ENCODE data around the gene CIDEA.

The CIDEA gene

DNA sequence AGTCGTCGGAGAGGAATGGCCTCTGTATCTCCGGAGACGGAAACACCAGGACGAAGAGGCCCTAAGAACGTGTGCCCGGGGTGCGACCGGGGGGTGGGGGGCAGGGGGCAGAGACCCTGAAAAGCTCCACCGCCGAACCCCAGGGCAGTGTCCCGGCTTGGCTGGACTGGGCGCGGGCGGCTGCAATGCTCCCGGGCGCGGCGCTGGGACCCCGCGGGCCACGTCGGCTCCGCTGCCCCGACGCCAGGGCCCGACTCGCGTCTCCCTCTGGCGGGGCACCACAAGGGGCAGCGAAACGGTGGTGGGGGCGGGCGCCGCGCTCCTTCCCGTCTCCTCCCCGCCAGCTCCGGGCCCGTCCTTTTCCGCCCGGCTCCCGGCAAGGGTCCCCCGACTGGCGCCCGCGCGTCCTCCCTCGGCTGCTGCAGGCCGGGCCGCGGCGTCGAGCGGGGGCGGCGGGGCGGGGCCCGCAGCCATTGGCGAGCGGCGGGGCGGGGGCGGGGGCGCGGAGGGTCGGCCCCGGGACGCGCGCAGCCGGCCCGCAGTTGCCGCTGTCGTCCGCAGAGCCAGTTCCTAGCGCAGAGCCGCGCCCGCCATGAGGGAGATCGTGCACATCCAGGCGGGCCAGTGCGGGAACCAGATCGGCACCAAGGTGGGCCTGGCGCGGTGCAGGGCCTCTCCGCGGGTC is 53.7 kb downstream of the CIDEA start, which contains the start of gene TUBB6:
TUBB6 (plus strand) TSS at position 541 of the 685 bp plus-strand sequence; CDS start at position 593, 52 bp downstream.
- H3K36me3 ChIP-seq (replicated peaks): peaks cover 44% of the 10 kb centered on the region
- H3K27ac ChIP-seq: peak within 1 kb of the TSS; percentile 99
- in situ Hi-C loops (cut with HindIII; ENCODE audit: low pct_ligation_motif_present, low sequenced_read_pairs): no loop called here
- TF ChIP-seq, protein P1, sequence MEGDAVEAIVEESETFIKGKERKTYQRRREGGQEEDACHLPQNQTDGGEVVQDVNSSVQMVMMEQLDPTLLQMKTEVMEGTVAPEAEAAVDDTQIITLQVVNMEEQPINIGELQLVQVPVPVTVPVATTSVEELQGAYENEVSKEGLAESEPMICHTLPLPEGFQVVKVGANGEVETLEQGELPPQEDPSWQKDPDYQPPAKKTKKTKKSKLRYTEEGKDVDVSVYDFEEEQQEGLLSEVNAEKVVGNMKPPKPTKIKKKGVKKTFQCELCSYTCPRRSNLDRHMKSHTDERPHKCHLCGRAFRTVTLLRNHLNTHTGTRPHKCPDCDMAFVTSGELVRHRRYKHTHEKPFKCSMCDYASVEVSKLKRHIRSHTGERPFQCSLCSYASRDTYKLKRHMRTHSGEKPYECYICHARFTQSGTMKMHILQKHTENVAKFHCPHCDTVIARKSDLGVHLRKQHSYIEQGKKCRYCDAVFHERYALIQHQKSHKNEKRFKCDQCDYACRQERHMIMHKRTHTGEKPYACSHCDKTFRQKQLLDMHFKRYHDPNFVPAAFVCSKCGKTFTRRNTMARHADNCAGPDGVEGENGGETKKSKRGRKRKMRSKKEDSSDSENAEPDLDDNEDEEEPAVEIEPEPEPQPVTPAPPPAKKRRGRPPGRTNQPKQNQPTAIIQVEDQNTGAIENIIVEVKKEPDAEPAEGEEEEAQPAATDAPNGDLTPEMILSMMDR (IDR thresholded peaks at IDR 0.05; ENCODE audit: low read depth, low read length, missing control alignments): no peak
- DNase-seq: peak; percentile 72
- H3K4me3 ChIP-seq (ENCODE audit: low read depth, low read length): peak within 1 kb of the TSS; percentile 87
- no peaks in the 10 kb centered on the region for H3K27me3 ChIP-seq (replicated peaks)

DNA sequence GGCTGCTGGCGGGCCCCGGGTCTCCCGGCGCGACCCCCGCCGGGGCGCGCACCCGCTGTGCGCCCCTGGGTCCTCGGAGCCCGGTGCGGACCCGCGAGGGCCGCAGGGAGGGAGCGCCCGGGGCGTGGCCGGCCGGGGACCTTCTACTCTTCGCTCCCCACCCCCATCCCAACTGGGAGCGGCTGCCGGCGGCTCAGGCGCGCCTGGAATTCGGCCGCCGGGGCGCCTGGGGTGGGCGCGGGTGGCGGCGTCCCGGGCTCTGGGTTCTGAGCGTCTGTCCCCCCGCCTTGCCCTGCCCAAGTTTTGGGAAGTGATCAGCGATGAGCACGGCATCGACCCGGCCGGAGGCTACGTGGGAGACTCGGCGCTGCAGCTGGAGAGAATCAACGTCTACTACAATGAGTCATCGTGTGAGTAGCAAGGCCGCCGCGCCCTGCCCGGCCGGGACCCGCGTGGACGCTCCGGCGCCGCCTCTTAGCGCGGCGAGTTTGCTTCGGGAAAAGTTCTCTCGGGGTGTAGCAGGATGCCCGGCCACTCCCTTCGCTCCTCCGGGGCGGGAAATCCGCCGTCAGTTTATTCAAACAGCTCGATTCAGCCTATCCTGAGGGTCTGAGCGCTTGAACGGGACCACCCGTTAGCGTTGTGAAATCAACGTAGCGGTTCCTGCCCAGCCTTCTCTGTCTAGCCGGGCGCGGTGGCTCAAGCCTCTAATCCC is 54.4 kb downstream of the CIDEA start:
- no peaks in the 10 kb centered on the region for H3K27me3 ChIP-seq (replicated peaks)

DNA sequence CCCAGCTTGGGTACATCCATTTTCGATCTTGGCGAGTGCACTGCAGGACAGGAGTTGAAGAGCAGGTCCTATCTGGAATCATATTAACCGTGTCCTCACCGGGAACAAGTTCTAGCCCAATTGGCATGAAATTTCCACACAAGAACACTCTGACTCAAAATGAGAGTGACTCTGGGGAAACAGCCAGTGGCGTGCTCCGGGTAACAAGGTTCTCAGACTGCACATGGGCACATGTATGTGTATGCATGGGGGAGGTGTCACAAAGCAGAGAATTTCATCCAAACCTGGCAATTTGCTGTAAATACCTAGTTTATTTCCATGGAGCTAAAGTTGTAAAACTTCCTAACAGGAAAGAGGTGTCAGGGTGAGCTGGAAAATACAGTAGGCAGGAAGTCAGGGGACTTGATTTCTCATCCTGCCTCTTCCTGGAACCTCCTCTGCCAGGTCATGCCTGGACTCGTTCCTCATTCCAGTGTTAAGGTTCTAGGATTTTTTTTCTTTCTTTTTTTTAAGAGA is 55.6 kb downstream of the CIDEA start:
- TF ChIP-seq, protein P1 (IDR thresholded peaks at IDR 0.05; ENCODE audit: low read depth, low read length, missing control alignments): no peak
- Histone ChIP-seq H3K4me3 (ENCODE audit: low read depth, low read length) (peak overlapping the region; percentile 87), H3K27ac (peak overlapping the region; percentile 99), H3K36me3 (replicated peaks) (peaks cover 62% of the 10 kb centered on the region), H3K27me3 (replicated peaks) (no peaks in the 10 kb centered on the region)
- no peak for DNase-seq
- in situ Hi-C loops (cut with HindIII; ENCODE audit: low pct_ligation_motif_present, low sequenced_read_pairs): no loop called here

More for the DNA sequence above, 54.4 kb downstream of the CIDEA start:
- peak overlapping the region; percentile 87 for H3K4me3 ChIP-seq (ENCODE audit: low read depth, low read length)
- in situ Hi-C loops (cut with HindIII; ENCODE audit: low pct_ligation_motif_present, low sequenced_read_pairs): no loop called here
- H3K27ac ChIP-seq: peak overlapping the region; percentile 99
- peak; percentile 70 for DNase-seq
- TF ChIP-seq, protein P1 (IDR thresholded peaks at IDR 0.05; ENCODE audit: low read depth, low read length, missing control alignments): no peak
- peaks cover 51% of the 10 kb centered on the region for H3K36me3 ChIP-seq (replicated peaks)

DNA sequence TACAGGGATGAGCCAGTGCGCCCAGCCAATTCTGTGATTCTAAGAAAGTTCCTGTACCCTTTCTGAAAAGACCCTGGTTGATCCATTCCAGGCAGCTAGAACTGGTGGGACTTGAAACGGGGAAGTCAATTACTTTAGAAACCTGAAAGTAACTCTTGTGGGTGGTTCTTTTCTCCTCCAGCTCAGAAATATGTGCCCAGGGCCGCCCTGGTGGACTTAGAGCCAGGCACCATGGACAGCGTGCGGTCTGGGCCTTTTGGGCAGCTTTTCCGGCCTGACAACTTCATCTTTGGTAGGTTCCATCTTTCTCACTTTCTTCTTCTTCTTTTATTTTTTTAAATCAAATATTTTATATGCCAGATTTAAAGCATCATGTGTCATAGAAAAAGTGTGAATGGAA is 56.6 kb downstream of the CIDEA start:
- no peaks in the 10 kb centered on the region for H3K27me3 ChIP-seq (replicated peaks)
- H3K4me3 ChIP-seq (ENCODE audit: low read depth, low read length): peak overlapping the region; percentile 34
- TF ChIP-seq, protein P1 (IDR thresholded peaks at IDR 0.05; ENCODE audit: low read depth, low read length, missing control alignments): peak; percentile 24
- no peak for DNase-seq
- H3K27ac ChIP-seq: peak overlapping the region; percentile 46
- in situ Hi-C loops (cut with HindIII; ENCODE audit: low pct_ligation_motif_present, low sequenced_read_pairs): no loop called here
- H3K36me3 ChIP-seq (replicated peaks): peaks cover 69% of the 10 kb centered on the region

DNA sequence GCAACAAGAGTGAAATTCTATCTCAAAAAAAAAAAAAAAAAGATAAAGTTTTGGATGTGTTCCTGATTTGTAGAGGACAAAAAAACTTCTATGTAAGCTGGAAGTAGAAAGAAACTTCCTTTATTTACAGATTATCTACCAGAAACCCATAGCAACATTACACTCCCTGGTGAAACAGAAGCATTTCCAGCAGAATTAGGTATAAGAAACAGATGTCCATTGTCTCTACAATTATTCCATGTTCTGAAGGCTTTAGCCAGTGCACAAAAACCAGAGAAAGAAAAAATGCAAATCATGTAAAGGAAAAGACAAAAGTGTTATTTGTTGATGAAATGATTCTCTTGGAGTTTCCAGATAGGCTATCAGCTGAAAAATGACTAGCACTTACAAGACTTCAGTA is 58.8 kb downstream of the CIDEA start:
- Histone ChIP-seq H3K4me3 (ENCODE audit: low read depth, low read length) (no peak overlapping the region), H3K27me3 (replicated peaks) (no peaks in the 10 kb centered on the region), H3K27ac (peak overlapping the region; percentile 39), H3K36me3 (replicated peaks) (peaks cover 90% of the 10 kb centered on the region)
- in situ Hi-C loops (cut with HindIII; ENCODE audit: low pct_ligation_motif_present, low sequenced_read_pairs): no loop called here
- DNase-seq: no peak
- TF ChIP-seq, protein P1 (IDR thresholded peaks at IDR 0.05; ENCODE audit: low read depth, low read length, missing control alignments): no peak

Measured in brain microvascular endothelial cell (primary cell).